ENCODE results near the gene DOCK2.

DNA sequence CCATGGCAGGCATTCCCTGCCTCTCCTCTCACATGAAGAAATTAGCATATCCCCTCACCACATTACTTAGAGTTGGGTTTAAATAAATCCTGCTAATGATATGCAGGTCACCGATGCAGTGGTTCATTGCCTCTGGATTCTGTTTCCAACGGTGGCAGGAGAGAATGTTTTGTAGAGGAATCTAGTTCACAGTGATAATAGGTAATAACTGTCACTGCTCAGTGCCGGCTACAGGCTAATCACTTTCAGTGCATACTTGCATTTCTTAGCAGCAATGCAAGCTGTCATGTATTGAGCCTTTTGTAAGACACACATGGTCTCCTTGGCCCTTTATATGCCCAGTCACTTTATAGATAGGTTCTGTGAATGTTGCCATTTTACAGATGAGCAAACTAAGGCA, 402.8 kb downstream of the DOCK2 start:
- no peak for TF ChIP-seq POLR2A (IDR thresholded peaks at IDR 0.05; ENCODE audit: low read length)
- TF ChIP-seq, protein P1, sequence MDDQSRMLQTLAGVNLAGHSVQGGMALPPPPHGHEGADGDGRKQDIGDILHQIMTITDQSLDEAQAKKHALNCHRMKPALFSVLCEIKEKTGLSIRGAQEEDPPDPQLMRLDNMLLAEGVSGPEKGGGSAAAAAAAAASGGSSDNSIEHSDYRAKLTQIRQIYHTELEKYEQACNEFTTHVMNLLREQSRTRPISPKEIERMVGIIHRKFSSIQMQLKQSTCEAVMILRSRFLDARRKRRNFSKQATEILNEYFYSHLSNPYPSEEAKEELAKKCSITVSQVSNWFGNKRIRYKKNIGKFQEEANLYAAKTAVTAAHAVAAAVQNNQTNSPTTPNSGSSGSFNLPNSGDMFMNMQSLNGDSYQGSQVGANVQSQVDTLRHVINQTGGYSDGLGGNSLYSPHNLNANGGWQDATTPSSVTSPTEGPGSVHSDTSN (IDR thresholded peaks at IDR 0.05): no peak
- TF ChIP-seq TFCP2L1 (CRISPR knock-in tag; IDR thresholded peaks at IDR 0.05): no peak
- TF ChIP-seq, protein P2, sequence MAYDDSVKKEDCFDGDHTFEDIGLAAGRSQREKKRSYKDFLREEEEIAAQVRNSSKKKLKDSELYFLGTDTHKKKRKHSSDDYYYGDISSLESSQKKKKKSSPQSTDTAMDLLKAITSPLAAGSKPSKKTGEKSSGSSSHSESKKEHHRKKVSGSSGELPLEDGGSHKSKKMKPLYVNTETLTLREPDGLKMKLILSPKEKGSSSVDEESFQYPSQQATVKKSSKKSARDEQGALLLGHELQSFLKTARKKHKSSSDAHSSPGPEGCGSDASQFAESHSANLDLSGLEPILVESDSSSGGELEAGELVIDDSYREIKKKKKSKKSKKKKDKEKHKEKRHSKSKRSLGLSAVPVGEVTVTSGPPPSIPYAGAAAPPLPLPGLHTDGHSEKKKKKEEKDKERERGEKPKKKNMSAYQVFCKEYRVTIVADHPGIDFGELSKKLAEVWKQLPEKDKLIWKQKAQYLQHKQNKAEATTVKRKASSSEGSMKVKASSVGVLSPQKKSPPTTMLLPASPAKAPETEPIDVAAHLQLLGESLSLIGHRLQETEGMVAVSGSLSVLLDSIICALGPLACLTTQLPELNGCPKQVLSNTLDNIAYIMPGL (CRISPR knock-in tag; IDR thresholded peaks at IDR 0.05; ENCODE audit: borderline replicate concordance): no peak
- TF ChIP-seq, protein P3, sequence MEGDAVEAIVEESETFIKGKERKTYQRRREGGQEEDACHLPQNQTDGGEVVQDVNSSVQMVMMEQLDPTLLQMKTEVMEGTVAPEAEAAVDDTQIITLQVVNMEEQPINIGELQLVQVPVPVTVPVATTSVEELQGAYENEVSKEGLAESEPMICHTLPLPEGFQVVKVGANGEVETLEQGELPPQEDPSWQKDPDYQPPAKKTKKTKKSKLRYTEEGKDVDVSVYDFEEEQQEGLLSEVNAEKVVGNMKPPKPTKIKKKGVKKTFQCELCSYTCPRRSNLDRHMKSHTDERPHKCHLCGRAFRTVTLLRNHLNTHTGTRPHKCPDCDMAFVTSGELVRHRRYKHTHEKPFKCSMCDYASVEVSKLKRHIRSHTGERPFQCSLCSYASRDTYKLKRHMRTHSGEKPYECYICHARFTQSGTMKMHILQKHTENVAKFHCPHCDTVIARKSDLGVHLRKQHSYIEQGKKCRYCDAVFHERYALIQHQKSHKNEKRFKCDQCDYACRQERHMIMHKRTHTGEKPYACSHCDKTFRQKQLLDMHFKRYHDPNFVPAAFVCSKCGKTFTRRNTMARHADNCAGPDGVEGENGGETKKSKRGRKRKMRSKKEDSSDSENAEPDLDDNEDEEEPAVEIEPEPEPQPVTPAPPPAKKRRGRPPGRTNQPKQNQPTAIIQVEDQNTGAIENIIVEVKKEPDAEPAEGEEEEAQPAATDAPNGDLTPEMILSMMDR (IDR thresholded peaks at IDR 0.05): no peak
- no peak for TF ChIP-seq CEBPB (IDR thresholded peaks at IDR 0.05)
- TF ChIP-seq MAFK (IDR thresholded peaks at IDR 0.05; ENCODE audit: partially characterized antibody): no peak
- TF ChIP-seq ESRRA (IDR thresholded peaks at IDR 0.05; ENCODE audit: borderline replicate concordance, low read length): no peak
- TF ChIP-seq, protein P4, sequence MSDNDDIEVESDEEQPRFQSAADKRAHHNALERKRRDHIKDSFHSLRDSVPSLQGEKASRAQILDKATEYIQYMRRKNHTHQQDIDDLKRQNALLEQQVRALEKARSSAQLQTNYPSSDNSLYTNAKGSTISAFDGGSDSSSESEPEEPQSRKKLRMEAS (IDR thresholded peaks at IDR 0.05): no peak
- TF ChIP-seq SREBF2 (IDR thresholded peaks at IDR 0.05): no peak

Measured in A549 (cell line).